CD4-positive, alpha-beta T cell treated with Interleukin-15 for 1 hour (primary cell): ENCODE data around the gene REM2.

Experiments used
- DNase-seq: peaks from one replicate; pipeline ENCODE4 v3.0.0-alpha.2; 2020

REM2 gene

DNA sequence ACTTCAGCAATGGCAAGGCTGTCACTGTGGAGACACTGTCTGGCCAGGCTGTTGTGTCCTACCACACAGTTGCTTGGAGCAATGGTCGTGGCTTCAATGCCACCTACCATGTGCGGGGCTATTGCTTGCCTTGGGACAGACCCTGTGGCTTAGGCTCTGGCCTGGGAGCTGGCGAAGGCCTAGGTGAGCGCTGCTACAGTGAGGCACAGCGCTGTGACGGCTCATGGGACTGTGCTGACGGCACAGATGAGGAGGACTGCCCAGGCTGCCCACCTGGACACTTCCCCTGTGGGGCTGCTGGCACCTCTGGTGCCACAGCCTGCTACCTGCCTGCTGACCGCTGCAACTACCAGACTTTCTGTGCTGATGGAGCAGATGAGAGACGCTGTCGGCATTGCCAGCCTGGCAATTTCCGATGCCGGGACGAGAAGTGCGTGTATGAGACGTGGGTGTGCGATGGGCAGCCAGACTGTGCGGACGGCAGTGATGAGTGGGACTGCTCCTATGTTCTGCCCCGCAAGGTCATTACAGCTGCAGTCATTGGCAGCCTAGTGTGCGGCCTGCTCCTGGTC is 7.2 kb upstream of the REM2 start:
- DNase-seq, result no peak

DNA sequence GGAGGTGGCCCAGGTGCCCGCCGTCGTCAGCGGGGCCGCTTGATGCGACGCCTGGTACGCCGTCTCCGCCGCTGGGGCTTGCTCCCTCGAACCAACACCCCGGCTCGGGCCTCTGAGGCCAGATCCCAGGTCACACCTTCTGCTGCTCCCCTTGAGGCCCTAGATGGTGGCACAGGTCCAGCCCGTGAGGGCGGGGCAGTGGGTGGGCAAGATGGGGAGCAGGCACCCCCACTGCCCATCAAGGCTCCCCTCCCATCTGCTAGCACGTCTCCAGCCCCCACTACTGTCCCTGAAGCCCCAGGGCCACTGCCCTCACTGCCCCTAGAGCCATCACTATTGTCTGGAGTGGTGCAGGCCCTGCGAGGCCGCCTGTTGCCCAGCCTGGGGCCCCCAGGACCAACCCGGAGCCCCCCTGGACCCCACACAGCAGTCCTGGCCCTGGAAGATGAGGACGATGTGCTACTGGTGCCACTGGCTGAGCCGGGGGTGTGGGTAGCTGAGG is 6.0 kb upstream of the REM2 start:
- DNase-seq, result no peak

GRCh38 chr14:22878271-22879246 is 4.5 kb upstream of the REM2 start:
- no peak for DNase-seq

GRCh38 chr14:22882064-22882463 is 958 bp upstream of the REM2 start:
- no peak for DNase-seq

GRCh38 chr14:22882529-22883172 is 371 bp upstream of the REM2 start:
- peak; percentile 57 for DNase-seq

DNA sequence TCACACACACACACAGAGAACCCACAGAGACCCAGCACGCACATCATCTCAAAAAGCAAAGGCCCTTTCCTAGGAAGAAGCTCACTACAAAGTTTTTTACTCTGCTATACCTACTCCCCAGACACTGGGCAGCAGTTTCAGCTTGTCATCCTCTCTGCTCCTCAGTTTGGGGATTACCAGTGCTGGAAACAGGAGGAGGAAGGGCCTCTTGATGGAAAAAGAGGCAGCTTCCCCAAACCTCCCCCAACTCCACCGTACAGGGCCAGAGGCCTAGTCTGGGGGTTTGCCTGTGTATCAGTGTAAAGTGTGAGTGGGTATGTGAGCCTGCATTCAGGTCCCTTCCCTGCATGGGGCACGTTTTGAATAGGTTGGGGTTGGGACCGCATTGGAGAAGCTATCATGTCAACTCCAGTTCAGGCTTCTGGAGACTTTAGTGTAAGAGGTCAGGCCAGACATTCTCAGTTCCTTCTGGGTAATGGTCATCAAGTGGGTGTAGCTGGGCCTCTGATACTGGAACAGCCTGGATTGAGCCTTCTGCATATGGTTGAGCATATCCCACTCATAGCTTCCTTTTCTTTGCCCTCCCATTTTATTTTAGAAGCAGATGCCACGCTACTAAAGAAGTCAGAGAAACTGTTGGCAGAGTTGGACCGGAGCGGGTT is 1.2 kb downstream of the REM2 start:
- no peak for DNase-seq

- DNase-seq, result no peak
Measured at GRCh38 chr14:22884738-22885523, 1.9 kb downstream of the REM2 start.

- DNase-seq, result no peak
Measured at GRCh38 chr14:22885975-22886374, 3.0 kb downstream of the REM2 start.

DNA sequence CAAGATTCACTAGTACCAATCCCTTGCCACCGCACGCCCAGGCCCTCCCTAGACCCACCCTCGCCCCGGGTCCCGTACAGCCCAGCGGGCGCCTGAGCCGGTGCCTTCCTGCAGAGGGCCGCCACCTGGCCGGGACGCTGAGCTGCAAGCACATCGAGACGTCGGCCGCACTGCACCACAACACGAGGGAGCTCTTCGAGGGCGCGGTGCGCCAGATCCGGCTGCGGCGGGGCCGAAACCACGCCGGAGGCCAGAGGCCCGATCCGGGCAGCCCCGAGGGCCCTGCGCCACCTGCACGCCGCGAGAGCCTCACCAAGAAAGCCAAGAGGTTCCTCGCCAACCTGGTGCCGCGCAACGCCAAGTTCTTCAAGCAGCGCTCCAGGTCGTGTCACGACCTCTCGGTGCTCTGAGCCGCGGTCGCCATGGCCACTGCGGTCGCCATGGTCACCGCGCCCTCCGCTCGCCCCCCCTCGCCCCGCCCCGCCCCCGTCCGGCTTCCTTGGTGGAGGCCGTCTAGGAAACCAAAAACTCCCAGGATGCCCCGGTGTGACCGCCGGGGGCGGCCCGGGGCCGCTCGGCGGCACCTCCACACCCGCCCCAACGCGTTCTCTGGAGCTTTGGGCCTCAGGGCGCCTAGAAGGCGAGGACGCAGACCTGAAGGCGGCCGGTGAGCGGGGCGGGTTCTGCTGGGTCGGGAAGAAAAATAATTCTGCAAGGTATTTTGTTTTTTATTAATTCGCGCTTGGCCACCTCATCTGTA is 3.7 kb downstream of the REM2 start:
- peak; percentile 83 for DNase-seq

GRCh38 chr14:22887260-22887989 is 4.4 kb downstream of the REM2 start:
- DNase-seq, result peak; percentile 53

- DNase-seq, result peak; percentile 70
Measured at GRCh38 chr14:22887990-22888378, 5.0 kb downstream of the REM2 start.

DNA sequence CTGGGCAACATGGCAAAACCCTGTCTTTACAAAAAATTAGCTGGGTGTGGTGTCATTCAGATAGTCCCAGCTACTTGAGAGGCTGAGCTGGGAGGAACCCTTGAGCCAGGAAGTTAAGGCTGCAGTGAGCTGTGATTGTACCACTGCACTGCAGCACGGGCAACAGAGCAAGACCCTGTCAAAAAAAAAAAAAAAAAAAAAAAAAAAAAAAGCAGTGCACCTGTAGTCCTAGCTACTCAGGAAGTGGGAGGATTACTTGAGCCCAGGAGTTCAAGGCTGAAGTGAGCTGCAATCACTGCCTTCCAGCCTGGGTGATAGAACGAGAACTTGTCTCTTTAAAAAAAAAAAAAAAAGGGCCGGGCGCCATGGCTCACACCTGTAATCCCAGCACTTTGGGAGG is 5.6 kb downstream of the REM2 start:
- peak; percentile 52 for DNase-seq

DNA sequence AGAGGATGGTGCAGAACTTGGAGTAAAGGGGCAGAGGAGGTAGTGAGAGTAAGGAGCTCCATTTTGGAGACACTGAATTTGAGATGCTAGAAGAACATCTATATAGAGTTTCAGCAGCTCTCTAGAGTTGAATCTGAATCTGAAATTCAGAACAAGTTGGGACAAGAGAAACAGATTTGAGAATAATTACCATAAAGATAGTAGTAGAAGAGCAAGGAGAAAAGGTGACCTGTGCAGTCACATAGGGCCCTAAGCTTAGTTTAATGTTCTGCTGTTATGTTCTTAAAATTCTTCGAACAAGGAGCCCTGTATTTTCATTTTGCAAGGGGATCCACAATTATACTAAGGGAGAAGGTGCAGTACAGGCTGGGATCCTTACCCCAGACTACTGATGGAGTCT is 7.4 kb downstream of the REM2 start:
- no peak for DNase-seq

GRCh38 chr14:22892488-22892887 is 9.5 kb downstream of the REM2 start:
- DNase-seq, result no peak

- no peak for DNase-seq
Measured at GRCh38 chr14:22893706-22894105, 10.7 kb downstream of the REM2 start.

DNA sequence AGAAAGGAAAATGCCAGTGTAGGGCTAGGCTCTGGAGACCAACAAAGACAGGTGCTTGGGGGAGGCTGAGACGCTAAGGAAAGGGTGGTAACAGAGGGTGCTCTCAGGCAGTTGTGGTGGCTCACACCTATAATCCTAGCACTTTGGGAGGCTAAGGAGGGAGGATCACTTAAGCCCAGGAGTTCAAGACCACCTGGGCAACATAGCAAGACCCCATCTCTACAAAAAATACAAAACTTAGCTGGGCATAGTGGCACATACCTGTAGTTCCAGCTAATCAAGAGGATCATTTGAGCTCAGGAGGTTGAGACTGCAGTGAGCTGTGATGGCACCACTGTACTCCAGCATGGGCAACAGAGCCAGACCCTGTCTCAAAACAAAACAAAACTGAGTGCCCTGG is 12.4 kb downstream of the REM2 start:
- DNase-seq, result no peak

DNA sequence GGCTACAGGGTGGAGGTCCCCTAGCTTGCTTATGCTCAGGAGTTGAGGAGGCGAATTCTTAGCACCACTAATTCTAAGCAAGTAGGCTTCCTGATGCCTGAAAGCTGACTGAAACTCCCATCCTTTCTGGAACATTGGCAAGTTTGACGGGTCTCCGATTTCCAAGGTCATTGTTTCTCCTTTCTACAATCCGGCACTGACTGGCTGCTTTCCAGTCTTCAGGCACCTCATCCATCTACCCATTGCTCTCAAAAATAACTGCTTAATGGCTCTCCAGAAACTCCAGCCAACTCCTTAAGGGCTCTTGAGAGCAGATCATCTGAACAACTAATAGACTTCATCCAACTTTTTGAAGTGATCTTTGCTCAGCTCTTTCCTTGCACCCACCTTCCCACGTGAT is 13.3 kb downstream of the REM2 start:
- DNase-seq, result no peak

DNA sequence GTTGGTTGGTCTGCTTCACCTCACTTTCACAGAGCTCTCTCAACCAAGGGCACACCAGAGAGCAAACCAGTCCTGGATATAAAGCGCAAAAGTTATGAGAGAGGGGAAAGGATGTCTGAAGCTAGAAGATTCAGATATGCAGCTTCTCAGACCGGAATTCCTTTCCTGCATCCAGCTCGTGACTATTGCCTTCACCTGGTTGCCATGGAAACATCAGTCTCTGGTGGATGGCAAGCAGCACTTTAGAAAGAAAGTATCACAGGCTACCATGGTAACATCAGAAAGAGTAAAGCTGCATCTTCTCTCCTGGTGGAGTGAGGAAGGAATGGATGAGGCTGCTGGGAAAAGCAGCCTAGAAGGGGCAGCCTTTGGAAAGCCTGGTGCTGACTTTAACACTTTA is 13.7 kb downstream of the REM2 start:
- no peak for DNase-seq

DNA sequence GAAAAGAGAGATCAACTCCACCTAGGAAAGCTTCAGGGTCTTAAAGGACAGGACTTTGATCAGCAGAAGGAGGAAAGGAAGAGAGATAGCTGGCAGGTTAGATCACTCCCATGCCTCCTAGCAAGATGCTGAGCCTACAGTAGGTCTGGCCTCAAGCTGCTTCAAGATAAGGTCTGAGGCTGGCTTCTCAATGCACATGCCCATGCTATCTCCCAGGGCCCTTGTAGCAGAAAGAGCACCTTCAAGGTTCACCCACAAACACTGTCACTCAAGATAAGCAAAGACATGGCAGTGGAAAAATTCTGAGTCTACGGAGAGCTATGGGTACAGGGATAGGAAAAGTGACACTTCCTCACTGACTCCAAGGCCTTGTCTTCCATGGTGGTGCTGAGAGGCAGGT is 14.3 kb downstream of the REM2 start:
- no peak for DNase-seq

DNA sequence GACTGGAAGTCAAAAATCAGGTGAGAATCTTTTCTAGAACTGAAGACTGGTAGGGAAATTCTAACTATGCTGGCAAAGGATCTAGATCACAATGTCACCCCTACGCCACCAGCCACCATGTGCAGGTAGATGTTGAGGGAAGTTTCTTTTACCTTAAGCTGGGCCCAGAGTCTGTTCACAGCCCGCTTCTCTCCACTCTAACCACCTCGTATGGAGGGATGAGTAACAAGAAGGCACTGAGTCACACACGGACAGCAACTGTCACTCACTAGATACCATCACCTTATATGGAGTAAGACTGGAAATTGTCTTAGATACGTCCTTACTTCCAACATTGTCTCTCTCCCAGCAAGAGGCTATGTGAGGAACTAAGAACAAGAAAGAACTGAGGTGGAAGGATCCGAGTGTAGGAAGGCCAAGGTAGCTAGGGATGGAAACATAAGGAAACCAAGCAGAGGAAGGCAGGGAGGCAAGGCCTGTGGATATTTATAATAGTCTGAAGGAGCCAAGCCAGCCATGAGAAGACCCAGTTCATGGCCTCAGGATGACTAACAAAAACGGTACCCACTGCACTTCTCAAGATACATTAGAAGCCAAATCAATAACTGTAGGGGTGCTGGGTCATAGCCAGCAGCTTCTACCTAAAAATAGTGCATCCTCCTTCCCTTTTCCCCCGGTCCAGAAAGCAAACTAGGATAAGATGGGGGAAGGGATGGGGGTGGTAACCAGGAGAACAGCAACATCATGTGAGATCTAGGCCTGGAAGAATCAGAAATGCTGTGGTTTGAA is 15.5 kb downstream of the REM2 start:
- no peak for DNase-seq
